HUDEP-2 (cell line): ENCODE measurements around the gene MYOCD.

ENCODE experiments used
- DNase-seq, 76 experiments: peaks; one replicate each; lab custom pipeline; 2025; ENCODE audit not compliant: unreplicated experiment in 76 of 76; lab: John Stamatoyannopoulos, UW

The MYOCD gene

DNA sequence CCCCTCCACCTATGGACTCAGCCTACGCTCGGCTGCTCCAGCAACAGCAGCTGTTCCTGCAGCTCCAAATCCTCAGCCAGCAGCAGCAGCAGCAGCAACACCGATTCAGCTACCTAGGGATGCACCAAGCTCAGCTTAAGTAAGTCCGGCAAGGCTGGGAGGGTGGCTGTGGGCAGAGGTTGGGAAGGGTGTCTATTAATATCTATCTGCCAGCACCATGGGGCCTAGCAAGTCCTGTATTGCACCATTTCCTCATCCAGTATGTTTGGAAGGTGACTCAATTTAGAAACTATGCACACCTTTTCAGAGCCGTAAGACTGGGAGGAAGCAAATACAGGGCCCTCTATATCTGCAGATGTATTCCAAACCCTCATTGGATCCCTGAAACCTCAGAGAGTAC lies 78.6 kb downstream of the MYOCD start:
- no peak for DNase-seq

DNA sequence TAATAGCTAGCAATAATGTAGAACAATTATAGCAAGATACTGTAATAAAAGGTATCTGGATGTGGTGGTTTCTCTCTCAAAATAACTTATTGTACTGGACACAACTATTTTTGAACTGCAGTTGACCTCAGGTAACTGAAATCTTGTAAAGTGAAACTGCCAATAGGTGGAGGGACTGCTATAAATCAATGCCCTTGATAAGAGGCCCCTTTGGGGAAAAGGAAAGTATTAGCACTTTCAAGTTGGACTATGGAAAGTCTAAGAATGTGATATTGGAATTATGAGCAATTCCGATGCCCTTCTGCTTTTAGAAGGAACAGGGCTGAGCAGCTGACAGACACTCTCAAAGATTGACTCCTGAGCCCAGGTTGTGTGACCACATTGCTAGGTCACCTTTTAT lies 79.1 kb downstream of the MYOCD start:
- no peak for DNase-seq

DNA sequence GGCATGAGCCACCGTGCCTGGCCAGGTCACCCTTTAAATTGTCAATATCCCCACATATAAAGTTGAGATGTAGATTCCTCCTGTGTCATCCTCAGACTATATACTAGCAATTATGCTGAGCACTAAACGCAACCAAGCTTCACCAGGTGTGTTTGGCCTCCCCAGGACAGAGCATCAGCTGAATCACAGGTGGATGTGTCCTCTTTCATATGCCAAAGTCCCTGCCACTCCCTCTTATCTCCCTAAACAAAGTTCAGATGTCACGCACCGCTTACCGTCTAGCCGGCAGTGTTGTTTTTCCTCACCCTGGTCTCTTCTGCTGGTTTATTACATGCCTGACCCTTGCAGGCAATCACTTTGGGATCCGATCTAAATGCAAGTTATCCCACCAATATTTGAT lies 79.8 kb downstream of the MYOCD start:
- DNase-seq: no peak

DNA sequence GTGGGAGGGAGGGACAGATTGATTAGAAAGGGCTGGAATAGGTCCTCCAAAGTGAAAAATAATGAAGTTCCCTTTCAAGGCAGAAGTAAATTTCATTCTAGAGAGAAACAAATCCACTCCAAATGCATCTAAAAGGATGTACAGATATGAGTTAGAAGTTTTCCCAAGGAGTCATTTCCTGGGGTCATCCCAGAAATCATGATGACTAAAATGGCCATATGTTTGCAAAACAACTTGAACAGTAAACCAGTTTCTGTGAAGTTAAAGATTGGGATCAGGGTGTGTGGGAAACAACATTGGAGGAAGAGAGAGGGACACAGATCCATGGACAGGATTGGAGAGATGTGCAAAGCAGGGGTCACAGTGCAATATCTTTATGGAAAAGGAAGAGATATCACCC lies 91.1 kb downstream of the MYOCD start:
- DNase-seq: no peak

DNA sequence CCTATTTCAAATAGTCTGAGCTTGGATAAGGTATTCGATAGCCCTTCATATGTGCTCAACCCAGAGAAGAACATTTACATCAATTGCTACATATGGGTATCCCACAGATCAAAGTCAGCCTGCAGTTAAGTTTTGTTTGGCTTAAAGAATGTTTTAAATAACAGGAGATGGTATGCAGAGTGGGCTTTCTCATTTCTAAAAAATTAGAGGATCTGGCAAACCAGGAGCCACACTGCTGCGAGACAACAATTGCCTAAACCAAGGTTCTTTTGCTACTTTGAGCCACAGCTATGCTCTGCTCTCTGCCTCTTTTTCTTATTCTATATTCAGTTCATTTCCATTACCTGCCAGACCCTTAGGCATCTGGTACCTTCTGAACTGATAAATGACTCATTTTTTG lies 93.4 kb downstream of the MYOCD start:
- DNase-seq: no peak

DNA sequence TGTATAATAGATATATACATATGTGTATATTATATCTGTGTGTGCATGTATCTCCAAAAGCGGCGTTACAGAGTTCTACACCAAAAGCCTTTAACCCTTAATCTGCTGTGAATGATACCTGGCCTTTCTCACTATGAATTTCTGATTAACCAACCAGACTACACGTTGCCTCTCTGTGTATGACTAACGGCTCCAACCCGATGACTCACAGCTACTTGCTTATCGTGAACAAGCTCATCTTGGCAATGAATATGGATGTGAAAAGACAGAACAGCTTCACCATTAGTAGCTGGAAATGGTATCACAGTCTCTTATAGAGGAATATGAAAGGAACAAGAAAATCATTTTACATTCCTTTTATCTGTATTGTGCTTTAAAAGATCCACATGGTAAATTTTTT lies 99.9 kb downstream of the MYOCD start:
- peak in 20 of 76 experiments; percentile 1 to 30 (median 8) for DNase-seq

DNA sequence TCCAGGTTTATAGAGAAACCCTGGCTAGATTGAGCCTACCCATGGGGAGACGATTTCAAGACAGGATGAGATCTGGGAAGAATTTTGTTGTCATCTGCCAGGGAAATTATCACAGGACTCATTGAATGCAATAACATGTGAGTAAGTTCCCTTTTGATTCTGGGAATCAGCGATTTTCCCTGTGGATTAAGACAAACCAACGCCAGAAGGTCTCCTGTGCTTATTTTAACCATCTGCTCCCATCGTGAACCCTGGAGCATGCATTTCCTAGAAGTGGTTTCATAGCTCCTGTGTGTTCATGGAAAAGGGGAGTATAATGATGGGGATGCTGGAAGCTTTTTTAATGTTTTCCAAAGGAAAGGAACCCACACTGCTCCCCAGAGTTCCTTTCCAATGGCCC lies 102.6 kb downstream of the MYOCD start:
- no peak for DNase-seq

DNA sequence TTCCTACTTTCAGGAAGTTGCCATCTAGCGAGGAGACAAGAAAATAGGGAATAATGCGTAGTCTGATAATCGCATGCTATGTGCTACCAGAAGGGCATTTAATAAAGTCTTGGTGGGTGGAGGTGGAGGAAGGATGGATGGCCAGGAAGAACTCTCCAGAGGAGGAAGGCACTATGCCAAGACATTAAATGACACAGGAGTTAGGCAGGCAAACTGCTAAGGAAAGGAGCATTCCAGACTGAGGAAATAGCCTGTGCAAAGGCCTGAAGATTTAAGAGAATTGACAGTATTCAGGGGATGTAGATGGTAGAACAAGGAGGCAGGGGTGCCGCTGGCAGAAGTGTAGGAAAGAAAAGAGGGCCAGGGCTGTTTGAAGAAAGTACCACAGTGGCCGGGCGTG lies 104.3 kb downstream of the MYOCD start:
- DNase-seq: no peak

DNA sequence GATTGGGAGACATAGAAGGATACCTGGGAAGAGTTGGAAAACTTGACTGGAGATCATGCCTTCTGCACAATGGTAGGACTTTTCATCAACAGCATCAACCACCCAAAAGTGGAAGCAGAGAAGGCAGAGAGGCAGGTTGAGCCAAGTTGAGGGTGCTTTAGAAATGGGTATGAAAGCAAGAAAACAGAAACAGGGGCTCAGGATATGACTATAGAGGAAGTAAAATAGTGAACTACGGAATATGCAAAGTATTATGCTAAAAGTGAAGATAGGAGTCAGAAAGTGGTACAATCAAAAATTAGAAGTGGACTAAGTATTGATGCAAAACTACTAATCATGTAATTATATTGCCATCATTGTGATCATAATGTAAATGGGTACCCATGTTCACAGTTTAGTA lies 107.5 kb downstream of the MYOCD start:
- DNase-seq: no peak

DNA sequence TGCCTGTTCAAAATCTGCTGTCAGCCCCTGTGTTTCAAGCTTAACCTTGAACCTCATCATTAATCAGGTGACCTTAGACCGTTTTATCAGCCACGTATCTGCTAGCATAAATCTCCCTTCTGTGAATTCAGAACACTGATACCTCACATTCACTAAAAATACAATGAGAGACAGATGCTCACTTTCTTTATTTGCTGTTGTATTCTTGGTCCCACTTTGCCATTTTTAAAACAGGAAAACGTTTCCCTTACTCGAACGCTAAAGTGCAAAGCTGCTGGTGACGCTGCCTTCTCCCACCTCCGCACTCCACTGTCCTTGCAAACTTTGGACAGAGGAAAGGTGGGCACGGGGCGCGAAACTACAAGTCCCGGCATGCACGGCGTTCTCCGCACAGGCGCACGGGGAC lies 123.4 kb downstream of the MYOCD start:
- peak in 12 of 76 experiments; percentile 1 to 28 (median 13) for DNase-seq

DNA sequence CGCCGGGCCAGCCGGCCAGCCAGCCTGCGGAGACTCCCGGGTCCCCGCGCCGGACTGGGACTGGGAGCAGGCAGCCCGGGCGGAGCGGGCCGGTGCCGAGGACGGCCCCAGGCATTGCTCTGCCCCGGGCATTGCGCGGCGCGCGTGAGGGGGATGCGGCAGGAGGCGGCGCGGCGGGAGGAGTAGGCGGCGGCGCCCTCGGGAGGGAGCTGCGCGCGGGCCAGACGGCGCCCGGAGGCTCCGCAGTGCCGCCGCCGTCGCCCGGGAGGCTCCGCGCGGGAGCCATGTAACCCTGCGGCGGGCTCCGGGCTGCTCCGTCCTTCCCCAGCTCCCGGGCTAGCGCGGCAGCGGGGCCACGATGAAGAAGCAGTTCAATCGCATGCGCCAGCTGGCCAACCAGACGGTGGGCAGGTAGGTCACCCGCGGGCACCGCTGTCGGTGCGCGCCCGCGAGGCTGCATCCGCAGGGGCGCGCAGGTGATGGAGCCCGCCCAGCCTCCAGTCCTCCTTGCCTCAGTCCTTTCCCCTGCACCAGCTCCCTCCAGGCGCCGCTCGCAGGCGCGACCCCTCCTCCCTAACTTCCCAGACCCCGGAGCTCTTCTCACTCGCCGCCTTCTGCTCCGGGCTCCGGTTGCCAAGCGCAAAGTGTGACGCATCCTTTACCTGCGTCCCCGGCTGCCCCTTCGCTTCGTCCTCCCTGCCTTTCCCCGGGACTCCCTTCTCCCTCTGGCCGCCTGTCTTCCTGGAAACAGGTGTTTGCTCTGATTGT lies 124.0 kb downstream of the MYOCD start, which contains the start of gene ARHGAP44:
ARHGAP44 (plus strand) TSS at position 18 of the 768 bp plus-strand sequence; CDS start at position 359, 341 bp downstream.
- DNase-seq: peak in 12 of 76 experiments; percentile 1 to 42 (median 10)

DNA sequence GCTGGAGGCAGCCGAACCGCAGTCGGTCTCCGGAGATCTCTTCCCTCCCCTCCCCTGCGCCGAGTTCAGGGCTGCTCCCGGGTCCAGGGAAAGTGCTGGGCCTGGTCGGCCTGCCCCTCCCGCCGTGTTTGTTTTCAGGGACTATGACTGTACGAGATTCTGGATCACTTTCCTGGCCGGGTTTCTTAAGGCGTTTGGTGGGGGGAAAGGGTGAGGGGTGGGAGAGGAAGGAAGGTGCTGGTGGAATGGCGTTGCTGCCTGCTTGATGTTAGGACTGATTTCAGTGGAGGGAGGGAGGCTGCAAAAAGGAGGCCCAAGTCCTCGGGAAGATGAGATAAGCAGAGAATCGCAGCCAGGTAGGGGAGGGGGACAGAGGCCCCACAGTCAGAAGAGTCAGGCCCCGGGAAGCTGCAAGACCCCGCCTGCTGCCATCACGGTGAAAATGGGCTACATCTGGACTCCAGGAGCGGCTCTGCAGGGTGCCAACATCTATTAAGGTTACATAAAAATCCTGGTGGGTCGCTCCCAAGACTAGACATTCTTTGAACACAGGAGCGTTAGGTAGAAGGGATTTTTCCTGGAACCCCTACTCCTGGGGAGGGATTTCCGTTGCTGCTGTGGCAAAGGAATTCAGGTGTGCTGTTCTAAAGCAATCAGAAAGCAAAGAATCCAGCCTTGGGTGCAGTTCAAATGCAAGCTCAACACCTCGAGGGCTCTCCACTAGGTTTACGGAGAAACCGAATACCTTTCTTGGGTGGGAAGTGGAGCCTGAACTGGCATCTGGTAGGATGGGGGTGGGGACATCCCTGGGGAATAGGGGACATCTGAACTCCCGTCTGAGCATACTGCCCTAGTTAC lies 124.8 kb downstream of the MYOCD start:
- no peak for DNase-seq

DNA sequence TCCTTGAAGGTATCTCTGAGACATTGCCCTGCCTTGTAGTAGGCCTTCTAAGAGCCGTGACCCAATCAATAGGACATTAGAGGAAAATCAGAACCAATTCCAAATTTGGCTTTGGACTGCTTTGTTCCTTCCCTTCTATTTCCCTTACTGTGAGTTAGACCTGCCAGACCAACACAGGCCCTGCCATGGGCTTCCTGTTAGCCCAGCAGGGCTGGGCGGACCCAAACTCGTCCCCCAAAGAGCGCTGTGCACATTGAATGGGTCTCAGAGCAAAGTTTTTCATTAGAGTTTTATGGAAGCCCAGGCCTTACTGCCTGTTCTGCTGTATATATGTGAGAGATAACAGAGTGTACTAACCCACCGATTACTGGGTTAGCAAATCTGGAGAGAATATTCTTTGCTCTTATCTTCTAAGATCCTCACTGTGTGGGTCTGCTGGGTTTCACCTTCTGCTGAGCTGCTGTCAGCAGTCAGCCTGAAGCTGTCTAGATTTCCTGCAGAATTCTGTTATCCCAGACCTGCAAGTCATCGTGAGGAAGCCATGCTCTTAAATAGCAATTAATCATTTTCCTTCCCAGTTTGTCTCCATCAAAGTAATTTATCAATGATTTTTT lies 129.3 kb downstream of the MYOCD start:
- DNase-seq: no peak

DNA sequence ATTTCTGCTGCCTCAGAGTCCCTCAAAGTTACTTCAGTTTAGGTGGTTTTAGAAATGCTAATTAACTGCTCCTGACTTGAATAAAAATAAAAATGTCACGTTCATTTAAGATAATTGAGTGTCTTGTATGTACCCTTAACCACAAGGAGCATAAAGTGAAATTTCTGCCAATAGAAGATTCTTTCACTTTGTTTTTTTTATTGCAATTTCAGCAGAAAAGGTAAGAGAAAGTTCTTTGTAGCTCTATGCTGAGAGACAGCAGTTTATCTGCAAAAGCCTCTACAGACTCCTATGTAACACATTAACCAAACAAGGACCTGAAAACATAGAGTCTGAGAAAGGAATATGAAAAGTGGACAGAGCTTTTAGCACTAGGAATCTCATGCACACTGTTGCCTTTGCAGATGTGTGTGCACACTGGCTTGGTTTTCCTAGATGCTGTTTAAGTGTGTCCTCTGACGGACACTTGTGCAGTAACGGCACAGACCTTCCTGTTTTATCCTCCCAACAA lies 135.2 kb downstream of the MYOCD start:
- no peak for DNase-seq

DNA sequence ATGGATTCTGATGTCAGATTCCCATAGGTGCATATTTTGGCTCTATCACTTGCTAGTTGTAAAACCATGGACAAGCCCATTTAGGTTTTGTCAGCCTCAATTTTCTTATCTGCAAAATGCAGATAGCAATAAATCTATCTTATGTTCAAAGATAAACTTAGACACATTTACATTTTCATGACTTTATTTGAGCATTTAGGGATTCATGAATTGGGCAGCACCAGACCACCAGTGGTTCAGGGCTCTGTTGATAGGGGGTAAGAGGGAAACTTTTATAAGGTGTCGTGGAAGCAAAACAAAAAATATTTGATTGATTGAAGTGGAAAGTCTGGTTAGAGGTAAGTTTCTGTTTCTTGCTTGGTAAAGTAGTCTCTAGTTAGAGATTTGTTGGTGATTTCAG lies 140.9 kb downstream of the MYOCD start:
- DNase-seq: no peak

DNA sequence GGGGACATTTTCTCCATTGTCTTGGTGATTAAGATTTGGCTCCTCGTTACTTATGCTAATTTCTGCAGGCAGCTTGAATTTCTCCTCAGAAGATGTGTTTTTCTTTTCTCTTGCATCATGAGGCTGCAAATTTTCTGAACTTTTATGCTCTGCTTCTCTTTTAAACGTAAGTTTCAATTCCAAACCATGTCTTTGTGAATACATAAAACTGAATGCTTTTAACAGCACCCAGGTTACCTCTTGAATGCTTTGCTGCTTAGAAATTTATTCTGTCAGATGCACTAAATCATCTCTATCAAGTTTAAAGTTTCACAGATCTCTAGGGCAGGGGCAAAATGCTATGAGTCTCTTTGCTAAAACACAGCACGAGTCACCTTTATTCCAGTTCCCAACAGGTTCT lies 143.0 kb downstream of the MYOCD start:
- no peak for DNase-seq

DNA sequence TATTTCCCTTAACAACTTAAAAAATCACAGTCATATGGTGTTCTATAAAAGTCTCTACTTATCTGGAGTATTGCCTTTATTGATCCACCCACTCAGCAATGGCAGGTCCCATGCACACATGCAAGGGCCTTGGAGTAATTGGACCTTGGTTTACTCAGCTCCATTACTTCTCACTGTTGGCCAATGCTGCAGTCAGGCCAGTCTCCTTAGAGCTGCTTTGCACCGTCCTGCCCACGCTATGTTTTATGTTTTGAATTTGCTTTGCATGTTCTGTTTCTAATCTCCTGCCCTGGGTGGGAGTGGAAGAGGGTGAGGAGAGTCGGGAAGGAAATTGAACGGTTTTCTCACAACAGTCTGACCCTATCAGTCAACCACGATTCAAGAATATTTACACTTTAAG lies 147.2 kb downstream of the MYOCD start:
- DNase-seq: no peak

DNA sequence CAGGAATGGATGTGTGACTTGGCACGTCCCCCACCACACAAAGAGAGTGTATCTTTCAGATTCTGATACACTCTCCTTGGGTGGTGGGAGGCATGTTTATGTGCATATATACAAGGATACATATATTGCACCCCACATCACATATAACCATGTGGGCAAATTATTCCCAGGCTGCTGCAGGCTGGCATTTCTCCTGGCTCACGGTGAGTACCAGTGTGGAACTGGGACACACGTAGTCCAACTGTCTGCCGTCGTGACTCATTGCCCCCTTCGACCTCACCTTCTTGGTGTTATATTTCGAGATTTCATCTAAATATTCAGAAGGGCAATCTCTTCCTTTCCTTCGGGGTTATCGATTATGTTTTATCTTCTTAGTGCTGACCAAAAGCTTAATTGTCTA lies 148.0 kb downstream of the MYOCD start:
- no peak for DNase-seq

DNA sequence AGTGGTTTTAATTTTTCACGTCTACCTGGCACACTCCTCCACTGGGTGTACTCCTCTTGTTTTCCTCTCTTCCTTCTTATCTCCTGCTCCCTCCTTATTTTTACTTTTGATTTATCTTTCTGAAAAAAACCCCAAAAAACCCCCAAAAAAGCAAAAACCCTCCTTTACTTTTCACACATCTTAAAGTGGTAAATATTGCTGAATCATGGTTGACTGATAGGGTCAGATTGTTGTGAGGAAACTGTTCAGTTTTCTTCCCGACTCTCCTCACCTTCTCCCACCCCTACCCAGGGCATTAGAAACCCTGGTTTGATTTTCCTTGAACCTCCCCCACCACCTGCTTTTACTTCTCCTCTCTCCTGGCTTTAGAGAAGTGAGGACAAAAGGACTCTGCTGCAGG lies 149.0 kb downstream of the MYOCD start:
- DNase-seq: no peak

DNA sequence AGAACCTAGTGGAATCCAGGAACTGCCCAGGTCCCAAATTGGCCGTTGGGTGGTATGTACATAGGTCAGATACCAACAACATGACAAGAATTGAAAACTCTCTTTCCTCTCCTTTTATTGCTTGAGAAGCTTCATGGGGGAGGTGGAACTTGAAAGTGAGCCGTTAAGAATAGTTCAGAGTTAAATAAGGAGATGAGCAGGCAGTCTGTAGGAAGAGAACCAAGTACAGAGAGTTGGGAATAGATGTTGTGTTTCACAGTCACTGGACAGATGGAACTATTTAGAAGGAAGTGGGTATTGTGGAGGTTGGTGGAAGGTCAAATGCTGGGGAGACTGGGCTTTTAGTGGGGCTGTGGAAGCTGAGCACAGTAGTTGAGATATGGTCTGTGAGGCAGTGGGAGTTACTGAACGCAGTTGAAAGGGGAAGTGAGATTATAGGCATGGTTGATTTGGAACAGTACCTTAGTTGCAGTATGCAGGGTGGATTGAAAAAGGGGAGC lies 150.0 kb downstream of the MYOCD start:
- no peak for DNase-seq
